NCI-H1105 treated with DMSO at 0.1 percent for 48 hours (cell line): ENCODE measurements around the gene RAD23B.
"Not testable (repeated sequence)": the region's sequence is repeated elsewhere in the genome, so short reads cannot be mapped to it uniquely, and the experiment has no call there.

Experiments
- DNase-seq: peaks from one replicate; lab custom pipeline; 2025; lab: John Stamatoyannopoulos, UW

Gene RAD23B

DNA sequence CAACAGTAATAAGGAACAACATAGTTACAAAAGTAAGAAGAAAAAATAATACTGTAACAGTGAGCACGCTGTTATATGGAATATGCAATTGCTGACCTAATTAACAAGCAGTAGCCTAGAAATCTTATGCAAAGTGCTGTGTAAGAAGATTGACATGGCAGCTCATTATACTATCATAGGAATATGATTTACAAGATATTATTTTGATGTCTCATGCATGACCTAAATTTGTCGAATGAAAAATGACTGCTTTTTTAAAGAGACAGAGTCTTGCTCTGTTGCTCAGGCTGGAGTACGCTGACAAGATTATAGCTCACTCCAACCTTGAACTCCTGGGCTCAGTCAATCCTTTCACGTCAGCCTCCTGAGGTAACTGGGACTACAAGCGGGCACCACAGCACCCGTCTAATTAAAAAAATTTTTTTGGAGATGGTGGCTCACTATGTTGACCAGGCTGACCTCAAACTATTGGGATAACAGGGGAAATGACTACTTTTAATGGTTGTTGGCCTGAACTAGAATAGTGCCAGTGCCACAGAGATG lies 10.5 kb downstream of the RAD23B start:
- no peak for DNase-seq

DNA sequence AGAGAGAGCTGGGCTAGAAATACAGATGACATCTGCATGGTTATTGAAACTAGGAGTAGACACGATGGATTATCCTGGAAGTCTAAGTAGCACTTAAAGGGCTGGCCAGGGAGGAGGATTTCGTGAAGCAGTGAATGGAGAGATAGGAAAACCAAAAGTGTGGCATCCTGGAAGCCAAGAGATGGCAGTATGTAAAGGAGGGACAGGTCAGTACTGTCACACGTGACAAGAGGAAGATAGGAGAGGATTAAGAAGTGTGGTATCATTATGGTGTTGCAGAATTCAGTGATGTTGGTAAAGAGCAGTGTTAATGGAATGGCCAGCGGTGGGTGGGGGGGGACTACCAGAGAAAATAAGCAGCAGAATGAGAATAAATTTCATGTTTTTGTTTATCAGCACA lies 11.7 kb downstream of the RAD23B start:
- no peak for DNase-seq

DNA sequence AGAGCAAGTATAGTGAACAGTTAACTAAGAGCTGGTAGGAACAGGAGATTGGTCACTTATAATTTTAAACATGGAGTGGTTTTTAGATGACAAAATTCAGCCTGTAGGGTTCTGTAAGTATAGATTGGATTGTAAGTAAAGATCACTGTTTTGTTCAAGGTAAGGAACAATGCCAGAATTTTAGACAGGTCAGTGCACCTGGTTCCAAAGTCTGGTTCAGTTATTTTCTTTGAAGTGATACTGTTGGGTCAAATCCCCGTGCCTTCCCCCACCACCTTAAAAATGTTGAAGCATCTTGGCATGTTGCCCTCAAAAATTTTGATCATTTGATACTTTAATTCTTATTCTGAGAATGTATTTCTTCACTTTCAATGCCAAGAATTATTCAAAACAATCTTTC lies 12.9 kb downstream of the RAD23B start:
- DNase-seq: no peak

DNA sequence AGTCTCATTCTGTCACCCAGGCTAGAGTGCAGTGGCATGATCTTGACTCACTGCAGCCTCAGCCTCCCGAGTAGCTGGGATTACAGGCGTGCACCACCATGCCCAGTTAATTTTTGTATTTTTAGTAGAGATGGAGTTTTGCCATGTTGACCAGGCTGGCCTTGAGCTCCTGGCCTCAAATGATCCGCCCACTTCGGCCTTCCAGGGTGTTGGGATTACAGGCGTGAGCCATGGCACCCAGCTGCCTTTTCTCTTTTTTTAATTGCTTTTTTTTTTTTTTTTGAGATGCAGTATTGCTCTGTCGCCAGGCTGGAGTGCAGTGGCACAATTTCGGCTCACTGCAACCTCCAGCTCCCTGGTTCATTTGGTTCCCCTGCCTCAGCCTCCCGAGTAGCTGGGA lies 13.5 kb downstream of the RAD23B start:
- DNase-seq: not testable (repeated sequence)

DNA sequence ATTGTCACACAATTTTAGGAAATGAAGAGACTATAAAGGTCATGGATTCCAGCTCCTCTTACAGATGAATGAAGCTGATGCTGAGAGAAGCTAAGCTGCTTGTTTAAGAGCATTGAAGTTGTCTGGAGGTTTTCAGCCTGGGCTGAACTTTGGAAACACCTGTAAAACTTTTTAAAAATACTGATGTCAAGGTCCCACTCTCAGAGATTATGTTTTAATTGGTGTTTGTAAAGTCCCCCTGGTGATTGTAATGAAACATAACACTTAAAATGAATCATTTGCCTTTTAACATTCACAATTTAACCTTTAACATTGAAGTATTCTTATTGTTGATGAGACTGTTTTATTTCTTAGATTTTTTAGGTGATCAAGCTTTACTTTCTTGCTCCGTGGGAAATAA lies 16.4 kb downstream of the RAD23B start:
- no peak for DNase-seq

DNA sequence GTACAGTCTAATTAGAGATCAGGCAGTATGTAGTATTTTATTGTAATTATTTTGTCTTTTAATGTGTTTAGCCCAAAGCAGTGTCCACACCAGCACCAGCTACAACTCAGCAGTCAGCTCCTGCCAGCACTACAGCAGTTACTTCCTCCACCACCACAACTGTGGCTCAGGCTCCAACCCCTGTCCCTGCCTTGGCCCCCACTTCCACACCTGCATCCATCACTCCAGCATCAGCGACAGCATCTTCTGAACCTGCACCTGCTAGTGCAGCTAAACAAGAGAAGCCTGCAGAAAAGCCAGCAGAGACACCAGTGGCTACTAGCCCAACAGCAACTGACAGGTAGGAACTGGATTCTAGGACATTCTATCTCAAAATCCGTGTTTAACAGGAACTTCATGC lies 23.2 kb downstream of the RAD23B start:
- no peak for DNase-seq

DNA sequence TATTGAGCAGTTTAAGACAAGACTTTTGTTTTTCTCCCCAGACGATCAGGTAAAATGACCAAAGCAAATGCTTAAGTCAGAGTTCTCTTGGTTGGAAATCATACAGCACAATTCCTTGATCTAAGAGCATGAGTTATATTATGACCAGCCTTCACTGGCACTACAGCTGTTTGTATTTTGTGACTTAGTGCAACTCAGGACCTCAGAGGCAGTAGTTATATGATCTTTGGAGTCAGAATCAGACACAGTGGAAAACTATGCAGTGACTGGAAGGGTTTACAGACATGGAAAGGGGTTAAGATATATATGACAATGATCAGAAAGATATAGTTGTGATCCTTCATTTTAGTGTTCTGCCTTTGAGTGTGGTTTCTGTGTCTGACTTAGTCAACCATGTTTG lies 24.3 kb downstream of the RAD23B start:
- no peak for DNase-seq

DNA sequence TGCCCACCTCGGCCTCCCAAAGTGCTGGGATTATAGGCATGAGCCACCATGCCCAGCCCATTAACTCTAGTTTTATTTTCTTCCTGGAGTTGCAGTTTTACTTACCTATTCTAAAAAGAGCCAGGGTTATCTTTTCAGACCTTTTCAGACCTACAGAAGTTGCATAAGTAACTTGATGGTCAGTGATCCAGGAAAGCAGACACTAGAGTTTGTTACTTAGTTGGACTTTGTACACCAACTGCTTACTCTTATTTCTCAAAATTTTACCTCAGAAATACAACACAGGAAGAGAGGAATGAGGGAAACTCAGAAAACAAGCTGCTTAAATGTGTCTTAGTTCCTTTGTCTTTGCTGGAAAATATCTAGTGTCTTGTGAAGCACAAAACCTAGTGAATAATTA lies 25.4 kb downstream of the RAD23B start:
- DNase-seq: no peak

DNA sequence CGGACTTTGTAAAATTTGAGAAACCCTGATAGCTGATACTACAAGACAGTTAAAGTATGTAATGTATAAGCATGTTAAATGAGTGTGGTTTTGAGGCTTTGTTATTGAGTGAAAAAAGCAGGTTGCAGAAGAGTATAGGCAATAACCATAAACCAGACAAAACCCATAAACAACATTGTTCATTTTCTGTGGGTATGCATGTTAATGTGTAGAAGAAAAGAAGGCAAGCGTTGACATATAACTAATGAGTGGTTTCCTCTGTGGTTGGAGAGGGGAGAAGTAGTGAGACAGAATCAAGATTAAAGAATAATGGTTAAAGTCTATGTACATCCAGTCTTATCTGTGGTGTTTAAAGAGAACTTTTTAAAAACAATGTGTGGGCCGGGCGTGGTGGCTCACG lies 26.2 kb downstream of the RAD23B start:
- DNase-seq: no peak

DNA sequence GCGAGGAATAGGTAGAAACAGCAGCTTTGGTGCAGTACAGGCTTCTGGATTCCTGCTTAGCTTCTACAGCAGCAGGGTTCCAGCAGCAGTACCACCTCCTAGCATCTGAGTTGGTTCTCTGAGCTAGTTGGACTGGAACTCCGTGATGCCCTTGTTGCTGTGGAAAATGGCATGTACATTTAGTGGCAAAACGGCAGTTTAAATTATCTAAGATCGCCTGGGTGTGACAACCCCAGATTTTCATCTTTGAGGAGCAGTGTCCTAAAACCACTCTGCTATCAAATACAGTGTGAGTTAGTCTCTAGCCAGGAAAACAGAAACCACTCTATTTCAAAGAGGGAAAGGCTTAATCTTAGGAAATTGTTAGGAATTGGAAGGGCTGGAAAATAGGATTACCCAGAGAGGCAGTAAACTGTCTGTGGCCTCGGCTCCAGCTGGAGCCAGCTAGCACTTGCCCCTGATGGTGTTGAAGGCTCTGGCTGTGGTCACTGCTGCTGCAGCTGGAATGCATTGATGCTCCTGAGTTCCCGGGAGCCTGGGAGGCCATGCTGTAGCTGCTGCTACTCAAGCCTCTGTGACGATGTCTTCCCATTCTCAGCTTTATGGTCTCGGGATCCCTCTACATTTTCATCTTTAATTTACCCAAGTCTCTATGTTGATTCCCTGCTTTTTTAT lies 29.4 kb downstream of the RAD23B start:
- DNase-seq: no peak

DNA sequence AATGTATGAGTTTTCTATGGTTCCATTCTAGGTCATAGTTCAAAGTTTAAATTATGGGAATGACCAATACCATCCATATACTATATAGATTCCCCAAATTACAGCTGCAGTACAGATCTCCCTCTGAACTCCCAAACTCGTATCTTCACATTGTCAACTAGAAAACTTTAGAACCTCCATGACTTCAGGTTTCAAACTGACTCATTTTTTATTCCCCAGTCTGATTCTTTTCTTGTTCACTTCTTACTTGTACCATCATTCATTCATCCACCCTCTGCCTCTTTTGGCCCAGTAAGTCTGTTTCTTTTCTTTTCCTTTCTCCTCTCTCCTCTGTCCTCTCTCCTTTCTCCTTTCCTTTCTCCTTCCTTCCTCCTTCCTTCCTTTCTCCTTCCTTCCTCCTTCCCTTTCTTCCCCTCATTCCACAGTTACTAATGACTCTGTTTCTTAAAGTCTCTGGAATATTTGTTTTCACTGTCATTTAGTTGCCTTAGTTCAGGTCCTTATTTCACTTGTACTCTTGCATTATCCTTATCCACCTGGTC lies 30.5 kb downstream of the RAD23B start:
- DNase-seq: no peak

DNA sequence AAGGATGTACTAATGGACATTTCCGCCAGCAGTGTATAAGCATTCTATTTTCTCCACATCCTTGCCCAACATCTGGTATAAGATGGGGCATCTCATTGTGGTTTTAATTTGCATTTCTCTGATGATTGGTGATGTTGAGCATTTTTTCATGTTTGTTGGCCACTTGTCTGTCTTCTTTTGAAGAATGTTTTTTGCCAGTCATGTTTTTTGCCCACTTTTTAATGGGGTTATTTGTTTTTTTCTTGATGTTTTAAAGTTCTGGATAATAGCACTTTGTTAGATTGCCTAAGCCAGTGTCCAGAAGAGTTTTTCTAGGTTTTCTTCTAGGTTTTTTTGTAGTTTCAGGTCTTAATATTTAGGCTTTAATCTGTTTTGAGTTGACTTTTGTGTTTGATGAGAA lies 31.7 kb downstream of the RAD23B start:
- DNase-seq: no peak

DNA sequence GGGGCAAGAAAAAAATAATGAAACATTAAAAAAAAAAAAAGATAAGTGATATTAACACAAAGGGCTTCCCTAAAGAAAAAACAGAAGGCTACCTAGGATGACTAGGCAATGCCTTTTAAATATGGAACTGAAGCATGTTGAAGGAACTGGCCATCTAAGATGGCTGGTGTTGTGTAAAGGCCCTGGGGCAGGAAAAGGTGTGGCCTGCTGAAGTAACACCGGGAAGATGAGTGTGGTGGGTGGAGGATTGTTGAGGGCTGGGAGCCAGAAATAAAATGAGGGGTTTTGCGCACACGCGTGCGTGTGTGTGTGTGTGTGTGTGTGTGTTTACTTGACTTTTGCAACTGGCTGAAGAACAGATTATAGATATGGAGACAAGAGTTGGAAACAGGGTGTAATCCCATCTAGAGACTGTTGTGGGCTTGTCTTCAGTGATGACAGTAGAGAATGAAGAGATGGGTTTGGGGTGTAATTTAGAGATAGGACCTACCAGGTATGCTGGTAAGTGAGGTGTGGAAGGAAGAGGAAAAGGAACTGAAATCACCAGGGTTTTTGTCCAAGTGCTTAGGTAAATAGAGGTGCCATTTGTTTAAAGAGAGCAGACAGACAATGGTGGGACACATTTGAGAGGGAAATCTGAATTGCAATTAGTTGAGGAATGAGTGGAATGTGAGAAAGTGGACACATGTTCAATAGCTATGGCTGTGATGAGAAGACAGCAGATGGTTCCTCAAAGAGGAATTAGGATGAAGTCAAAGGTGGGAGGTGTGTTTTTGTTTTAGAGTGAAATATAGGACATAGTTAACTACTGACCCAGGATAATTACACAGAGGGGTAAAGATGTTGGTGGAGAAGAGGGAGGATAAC lies 33.9 kb downstream of the RAD23B start:
- DNase-seq: no peak

DNA sequence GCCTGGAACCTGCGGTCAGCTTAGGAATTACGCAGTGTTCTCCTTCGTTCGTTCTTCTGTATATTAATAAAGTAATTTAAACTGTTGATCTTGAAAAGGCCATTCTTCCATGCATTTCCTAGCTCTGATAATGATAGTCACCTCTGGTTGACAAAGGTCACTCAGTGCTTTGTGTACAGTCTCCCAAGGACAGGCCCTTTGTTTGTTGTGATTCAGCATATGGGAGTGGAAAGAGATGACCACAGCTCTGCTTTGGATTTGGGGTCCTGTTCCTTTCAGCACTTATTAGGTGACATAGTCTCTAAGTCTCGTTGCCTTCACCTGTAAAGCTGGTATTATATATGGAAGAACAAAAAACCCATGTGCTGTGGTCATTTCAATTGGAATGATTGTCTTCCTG lies 39.6 kb downstream of the RAD23B start:
- no peak for DNase-seq

DNA sequence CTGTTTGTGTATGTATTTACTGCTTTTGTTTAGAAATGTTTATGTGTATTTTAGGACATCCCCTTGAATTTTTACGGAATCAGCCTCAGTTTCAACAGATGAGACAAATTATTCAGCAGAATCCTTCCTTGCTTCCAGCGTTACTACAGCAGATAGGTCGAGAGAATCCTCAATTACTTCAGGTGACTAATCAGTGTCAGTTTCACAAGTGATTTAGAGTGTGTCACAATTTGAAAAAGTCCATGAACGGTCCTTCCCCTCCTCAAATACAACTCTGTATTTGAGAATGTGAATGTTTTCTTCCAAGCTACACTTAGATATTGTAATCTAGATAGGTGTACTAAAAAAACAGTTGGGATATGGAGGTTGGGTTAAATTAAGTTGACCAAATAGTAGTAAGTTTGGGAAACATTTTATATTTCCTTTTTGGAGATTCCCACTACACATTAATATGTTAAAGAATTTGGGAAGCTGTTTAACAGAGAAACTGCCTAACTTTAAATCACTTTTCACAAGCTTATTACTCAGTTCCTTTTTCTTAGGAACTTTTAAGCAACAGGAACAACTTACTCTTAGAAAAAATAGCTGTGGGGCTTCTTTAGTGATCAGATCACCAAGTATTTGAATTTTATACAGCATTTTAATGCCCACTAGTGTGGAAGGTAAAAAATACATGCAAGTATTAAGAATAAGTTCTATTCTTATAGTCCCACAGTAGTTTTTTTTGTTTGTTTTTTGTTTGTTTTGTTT lies 40.9 kb downstream of the RAD23B start:
- no peak for DNase-seq

DNA sequence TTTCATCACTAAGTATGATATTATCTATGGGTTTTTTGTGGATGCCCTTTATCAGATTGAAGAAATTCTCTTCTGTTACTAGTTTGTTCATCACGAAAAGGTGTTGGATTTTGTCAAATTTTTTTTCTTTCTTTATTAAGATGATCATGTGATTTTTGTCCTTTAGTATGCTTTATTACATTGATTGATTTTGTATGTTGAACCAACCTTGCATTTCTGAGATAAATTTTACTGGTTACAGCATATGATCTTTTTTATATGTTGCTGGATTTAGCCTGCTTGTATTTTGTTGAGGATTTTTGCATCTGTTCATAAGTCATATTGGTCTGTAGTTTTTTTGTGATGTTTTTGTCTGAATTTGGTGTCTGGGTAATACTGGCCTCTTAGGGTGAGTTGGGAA lies 42.8 kb downstream of the RAD23B start:
- no peak for DNase-seq

DNA sequence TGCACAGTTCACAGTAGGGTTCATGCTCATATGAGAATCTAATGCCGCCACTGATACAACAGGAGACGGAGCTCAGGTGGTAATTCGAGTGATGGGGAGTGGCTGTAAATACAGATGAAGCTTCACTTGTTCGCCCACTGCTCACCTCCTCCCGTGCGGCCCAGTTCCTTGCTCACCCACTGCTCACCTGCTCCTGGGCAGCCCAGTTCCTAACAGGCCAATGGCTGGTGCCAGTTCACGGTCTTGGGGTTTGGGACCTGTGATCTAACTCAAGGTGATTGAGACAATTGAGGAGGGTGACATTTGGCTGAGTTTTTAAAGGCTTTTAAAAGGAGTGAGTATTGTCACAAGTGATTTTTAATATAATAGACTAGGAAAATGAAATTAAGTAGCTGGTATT lies 45.4 kb downstream of the RAD23B start:
- no peak for DNase-seq

DNA sequence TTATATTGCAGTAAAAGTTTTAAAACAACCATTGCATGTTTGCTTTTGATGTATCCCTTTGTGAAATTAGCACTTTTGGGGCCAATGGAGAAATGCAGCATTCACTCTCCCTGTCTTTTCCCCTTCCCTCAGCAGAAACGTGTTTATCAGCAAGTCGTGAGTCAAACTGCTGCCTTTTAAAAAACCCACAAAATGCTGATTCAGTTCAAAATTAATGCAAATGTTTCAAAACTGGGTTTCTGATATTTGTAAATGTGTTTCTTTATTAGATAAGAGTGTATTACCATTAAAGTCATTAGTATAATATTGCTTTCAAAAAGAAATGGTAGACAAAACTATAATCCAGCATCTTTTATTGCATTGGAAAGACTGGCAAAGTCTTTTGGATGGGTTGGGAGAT lies 47.3 kb downstream of the RAD23B start:
- no peak for DNase-seq

DNA sequence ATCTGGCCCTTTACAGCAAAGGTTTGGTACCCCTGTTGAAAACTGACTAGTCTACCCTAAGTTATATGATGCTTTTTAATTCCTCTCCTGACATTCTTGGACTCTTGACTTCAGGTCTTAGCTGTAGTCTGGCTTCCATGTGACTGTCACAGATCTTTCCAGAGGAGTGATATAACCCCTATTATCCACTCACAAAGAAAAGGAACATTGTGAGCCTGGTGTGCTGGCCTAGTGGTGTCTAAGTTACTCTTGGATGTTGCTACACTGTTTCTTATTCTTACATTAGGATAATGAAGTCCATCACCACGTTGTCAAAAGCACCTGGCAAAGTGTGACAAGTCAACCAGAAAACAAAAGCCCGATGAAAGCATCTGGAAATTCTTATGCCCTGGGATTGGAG lies 49.8 kb downstream of the RAD23B start:
- no peak for DNase-seq

DNA sequence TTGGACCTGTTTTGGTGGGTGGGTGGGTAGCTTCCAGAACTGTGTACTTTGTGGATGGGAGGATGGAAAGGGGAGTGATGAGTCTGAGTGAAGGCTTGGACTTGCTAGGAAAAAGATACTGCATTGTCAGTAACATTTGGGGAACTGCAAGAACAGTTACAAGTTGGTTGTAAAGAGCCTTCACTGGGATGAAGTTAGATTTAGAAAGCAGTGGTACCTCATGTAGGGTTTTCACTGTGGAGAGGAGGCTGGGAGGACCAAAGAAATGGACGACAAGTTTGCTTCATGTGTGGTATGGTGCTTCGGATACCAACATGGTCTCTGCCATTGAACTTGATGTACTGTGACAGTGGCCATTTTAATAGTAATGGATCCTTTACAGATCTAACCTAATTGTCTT lies 50.3 kb downstream of the RAD23B start:
- DNase-seq: no peak

DNA sequence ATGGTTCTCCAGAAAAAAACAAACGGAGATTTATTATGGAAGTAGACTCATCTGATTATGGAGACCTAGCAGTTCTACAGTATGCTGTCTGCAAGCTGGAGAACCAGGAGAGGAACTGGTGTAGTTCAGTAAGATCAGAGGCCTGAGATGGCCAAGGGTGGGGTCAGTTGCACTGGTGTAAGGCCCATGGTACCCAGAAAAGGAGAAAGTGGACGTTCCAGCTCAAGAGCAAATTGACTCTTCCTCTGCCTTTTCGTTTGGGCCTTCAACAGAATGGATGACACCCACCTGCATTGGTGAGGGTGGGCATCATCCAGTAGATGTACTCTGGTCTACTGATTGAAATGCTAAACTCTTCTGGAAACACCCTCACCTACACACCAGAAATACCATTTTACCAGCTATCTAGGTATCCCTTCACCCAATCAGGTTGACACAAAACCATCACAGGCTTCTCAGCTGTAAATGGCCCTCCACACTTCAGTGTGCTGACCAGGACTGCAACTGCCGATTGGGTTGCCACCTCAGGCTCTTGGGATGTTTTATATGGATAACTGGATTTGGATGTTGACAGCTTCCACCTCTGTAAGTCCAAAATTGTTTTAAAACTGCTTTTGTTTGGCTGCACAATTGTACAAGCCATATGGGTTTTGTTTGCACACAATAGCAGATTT lies 51.2 kb downstream of the RAD23B start:
- DNase-seq: no peak

DNA sequence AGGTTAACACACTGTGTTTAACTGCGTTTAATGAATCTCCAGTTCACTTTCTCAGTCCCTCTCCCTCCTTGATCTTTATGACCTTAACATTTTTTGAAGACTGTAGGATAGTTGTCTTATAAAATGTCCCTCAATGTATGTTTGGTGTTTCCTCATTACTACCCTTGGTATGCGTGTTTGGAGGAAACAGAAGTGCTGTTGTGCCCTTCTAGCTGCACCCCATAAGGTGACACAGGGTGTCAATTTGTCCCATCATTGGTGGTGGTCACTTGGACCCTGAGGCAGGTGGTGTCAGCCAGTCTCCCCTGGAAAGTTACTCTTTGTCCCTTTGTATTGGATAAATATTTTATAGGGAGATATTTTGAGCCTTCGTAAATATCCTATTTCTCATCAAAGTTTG lies 52.3 kb downstream of the RAD23B start:
- no peak for DNase-seq
